Measurements from ENCODE around the gene DCXR. TPM values are rescaled to one million over a fixed set of nuclear protein-coding genes. Genes with fewer than 3 reads are reported as not detected.

Gene DCXR
- total and polyA plus RNA-seq, 2 of the 13 experiments (the other 11 are each of a cell fraction or from before 2014, with no cell fraction given): 287 to 311 TPM

DNA sequence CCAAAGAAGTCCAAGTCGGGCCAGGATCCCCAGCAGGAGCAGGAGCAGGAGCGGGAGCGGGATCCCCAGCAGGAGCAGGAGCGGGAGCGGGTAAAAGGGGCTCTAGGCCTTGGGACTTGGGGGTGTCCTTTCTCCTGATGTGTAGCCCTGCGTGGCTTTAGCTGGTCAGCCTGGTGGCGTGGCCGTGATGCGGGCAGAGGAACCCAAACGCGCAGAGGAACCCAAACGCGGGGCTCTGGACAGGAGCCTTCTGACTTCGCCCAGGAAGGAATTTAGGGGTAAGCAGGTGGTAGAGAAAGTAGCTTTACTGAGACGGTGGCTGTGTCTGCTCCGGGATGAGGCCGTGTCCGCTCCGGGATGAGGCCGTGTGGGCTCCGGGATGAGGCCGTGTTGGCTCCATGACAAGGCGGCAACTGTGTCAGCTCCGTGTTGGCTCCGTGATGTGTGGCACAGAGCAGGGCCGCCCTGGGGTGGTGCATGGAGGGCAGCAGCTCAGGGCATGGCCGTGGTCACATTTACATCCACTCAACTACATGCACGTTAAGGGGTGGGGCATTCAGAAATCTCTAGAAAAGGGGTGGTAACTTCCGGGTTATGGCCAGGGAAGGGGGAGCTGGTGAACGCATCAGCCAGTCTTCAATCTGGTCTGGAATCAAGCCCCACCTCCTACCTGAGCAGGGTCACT is 40.6 kb downstream of the DCXR start (continued):
- TF ChIP-seq SIX1 (CRISPR knock-in tag; IDR thresholded peaks at IDR 0.05; ENCODE audit: borderline replicate concordance) (no peak), SAP130 (CRISPR knock-in tag; IDR thresholded peaks at IDR 0.05; ENCODE audit: low read depth) (peak; percentile 34; the same call in 1 of the 2 replicates), RFX5 (IDR thresholded peaks at IDR 0.05; ENCODE audit: low read depth, low read length) (no peak), GABPA (IDR thresholded peaks at IDR 0.05; ENCODE audit: low read depth, low read length) (no peak), GABPA (CRISPR knock-in tag; IDR thresholded peaks at IDR 0.05; ENCODE audit: low read depth) (peak; percentile 63), TGIF2 (CRISPR knock-in tag; IDR thresholded peaks at IDR 0.05) (0 out of 2 replicates have a peak, but pooled peaks have one; percentile 47), DDIT3 (CRISPR knock-in tag; IDR thresholded peaks at IDR 0.05) (no peak), MTF1 (CRISPR knock-in tag; IDR thresholded peaks at IDR 0.05) (no peak), ZNF878 (CRISPR knock-in tag; IDR thresholded peaks at IDR 0.05) (no peak), ZNF451 (CRISPR knock-in tag; IDR thresholded peaks at IDR 0.05) (peak; percentile 58; the same call in 1 of the 2 replicates), USF2 (IDR thresholded peaks at IDR 0.05; ENCODE audit: low read depth, low read length) (no peak), USF2 (CRISPR knock-in tag; IDR thresholded peaks at IDR 0.05; ENCODE audit: borderline replicate concordance) (no peak), ZNF274 (CRISPR knock-in tag; IDR thresholded peaks at IDR 0.05) (peak; percentile 50; the same call in 1 of the 2 replicates)
- TF ChIP-seq, protein P1, sequence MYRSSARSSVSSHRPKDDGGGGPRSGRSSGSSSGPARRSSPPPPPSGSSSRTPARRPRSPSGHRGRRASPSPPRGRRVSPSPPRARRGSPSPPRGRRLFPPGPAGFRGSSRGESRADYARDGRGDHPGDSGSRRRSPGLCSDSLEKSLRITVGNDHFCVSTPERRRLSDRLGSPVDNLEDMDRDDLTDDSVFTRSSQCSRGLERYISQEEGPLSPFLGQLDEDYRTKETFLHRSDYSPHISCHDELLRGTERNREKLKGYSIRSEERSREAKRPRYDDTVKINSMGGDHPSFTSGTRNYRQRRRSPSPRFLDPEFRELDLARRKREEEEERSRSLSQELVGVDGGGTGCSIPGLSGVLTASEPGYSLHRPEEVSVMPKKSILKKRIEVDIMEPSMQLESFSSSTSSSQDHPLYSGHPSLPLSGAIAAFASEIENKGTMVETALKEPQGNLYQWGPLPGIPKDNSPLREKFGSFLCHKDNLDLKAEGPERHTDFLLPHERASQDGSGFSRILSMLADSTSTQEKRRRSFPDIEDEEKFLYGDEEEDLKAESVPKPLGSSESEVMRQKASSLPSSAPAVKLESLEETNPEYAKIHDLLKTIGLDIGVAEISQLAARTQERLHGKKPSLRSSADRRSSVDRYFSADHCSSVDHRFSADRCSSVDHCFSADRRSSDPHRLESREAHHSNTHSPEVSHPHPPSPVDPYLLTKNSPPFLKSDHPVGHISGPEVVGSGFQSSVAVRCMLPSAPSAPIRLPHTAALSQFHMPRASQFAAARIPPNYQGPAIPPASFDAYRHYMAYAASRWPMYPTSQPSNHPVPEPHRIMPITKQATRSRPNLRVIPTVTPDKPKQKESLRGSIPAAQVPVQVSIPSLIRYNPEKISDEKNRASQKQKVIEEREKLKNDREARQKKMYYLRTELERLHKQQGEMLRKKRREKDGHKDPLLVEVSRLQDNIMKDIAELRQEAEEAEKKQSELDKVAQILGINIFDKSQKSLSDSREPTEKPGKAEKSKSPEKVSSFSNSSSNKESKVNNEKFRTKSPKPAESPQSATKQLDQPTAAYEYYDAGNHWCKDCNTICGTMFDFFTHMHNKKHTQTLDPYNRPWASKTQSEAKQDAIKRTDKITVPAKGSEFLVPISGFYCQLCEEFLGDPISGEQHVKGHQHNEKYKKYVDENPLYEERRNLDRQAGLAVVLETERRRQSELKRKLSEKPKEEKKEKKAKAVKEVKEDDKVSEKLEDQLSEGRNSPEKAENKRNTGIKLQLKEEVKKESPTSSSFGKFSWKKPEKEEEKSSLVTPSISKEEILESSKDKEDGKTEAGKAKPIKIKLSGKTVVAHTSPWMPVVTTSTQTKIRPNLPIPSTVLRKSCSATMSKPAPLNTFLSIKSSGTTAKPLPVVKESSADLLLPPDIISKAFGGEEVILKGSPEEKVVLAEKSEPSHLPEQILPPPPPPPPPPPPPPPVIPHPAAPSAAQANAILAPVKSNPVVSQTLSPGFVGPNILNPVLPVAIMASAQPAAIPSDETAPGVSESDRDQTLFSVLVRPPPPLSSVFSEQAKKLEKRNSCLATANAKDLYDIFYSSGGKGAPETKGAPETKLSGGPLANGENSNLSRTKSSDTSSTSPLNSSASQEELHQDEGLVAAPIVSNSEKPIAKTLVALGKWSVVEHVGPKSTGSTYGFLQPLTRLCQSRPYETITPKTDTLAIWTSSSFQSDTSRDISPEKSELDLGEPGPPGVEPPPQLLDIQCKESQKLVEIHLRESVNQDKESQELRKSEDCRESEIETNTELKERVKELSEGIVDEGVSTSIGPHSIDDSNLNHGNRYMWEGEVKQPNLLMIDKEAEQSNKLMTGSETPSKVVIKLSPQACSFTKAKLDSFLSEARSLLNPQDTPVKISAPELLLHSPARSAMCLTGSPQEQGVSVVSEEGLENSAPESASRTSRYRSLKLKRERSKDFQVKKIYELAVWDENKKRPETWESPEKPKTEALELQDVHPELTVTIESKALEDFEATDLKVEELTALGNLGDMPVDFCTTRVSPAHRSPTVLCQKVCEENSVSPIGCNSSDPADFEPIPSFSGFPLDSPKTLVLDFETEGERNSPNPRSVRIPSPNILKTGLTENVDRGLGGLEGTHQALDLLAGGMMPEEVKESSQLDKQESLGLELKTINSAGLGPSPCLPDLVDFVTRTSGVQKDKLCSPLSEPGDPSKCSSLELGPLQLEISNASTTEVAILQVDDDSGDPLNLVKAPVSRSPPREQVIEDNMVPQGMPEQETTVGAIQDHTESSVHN (CRISPR knock-in tag; IDR thresholded peaks at IDR 0.05): peak; percentile 78; the same call in 1 of the 2 replicates
- TF ChIP-seq, protein P2, sequence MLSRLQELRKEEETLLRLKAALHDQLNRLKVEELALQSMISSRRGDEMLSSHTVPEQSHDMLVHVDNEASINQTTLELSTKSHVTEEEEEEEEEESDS (CRISPR knock-in tag; IDR thresholded peaks at IDR 0.05; ENCODE audit: borderline replicate concordance): no peak
- TF ChIP-seq, protein P3, sequence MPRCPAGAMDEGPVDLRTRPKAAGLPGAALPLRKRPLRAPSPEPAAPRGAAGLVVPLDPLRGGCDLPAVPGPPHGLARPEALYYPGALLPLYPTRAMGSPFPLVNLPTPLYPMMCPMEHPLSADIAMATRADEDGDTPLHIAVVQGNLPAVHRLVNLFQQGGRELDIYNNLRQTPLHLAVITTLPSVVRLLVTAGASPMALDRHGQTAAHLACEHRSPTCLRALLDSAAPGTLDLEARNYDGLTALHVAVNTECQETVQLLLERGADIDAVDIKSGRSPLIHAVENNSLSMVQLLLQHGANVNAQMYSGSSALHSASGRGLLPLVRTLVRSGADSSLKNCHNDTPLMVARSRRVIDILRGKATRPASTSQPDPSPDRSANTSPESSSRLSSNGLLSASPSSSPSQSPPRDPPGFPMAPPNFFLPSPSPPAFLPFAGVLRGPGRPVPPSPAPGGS (CRISPR knock-in tag; IDR thresholded peaks at IDR 0.05): peak; percentile 54; the same call in 1 of the 2 replicates
